Keratinocyte (primary cell): ENCODE results near the gene DUSP7. TPM values are rescaled to one million over a fixed set of nuclear protein-coding genes. Genes with fewer than 3 reads are reported as not detected.

Source experiments
- DNase-seq: peaks from one replicate; pipeline ENCODE4 v3.0.0-alpha.2; 2011; ENCODE audit warnings: low read depth, missing footprints, low spot score
- FAIRE-seq: peaks from 2 replicates; lab custom pipeline; 2011; peaks lifted over from hg19 to GRCh38; lab: Jason Lieb, UNC
- H2AFZ ChIP-seq: 2 replicates; pipeline ENCODE4 v1.6.0; 2012; ENCODE audit warnings: low read length, control low read depth, inconsistent platforms; ENCODE audit not compliant: control insufficient read depth
- H3K27ac ChIP-seq: 2 replicates; pipeline ENCODE4 v1.5.1; 2011; ENCODE audit warnings: low read length; ENCODE audit not compliant: control insufficient read depth, insufficient read depth
- H3K27me3 ChIP-seq: 3 replicates; pipeline ENCODE4 v1.6.0; 2011; ENCODE audit warnings: low read length; ENCODE audit not compliant: control insufficient read depth, insufficient read depth; ENCODE audit errors: extremely low read depth
- H3K36me3 ChIP-seq, 2 experiments: 2 replicates in 1 of 2; 3 replicates in 1 of 2; pipeline ENCODE4 v1.5.1; 2011; ENCODE audit warnings: low read length in 2 of 2, mild to moderate bottlenecking in 1 of 2; ENCODE audit not compliant: control insufficient read depth in 2 of 2, insufficient read depth in 2 of 2; ENCODE audit errors: extremely low read depth in 1 of 2
- H3K4me1 ChIP-seq: 3 replicates; pipeline ENCODE4 v1.5.1; 2011; ENCODE audit warnings: low read length; ENCODE audit not compliant: control insufficient read depth, insufficient read depth; ENCODE audit errors: extremely low read depth
- H3K4me2 ChIP-seq: 3 replicates; pipeline ENCODE4 v1.6.0; 2011; ENCODE audit warnings: low read depth, low read length; ENCODE audit not compliant: control insufficient read depth, insufficient read depth; ENCODE audit errors: extremely low read depth
- H3K4me3 ChIP-seq, 3 experiments: fragments of 200-600 bp in 1 of 3; sonication (generic) in 1 of 3; 2 replicates in 2 of 3; 3 replicates in 1 of 3; pipeline ENCODE4 v1.5.1; 2011 to 2016; ENCODE audit warnings: low read length in 3 of 3, mild to moderate bottlenecking in 3 of 3, control low read depth in 2 of 3, inconsistent platforms in 1 of 3, low read depth in 1 of 3, mixed read lengths in 1 of 3, mixed run types in 1 of 3, moderate library complexity in 1 of 3; ENCODE audit not compliant: control insufficient read depth in 2 of 3, insufficient read depth in 2 of 3; ENCODE audit errors: extremely low read depth in 1 of 3
- H3K79me2 ChIP-seq: 2 replicates; pipeline ENCODE4 v1.6.0; 2012; ENCODE audit warnings: low read length; ENCODE audit not compliant: control insufficient read depth, insufficient read depth
- H3K9ac ChIP-seq: 3 replicates; pipeline ENCODE4 v1.6.0; 2011; ENCODE audit warnings: low read length; ENCODE audit not compliant: control insufficient read depth, insufficient read depth; ENCODE audit errors: extremely low read depth
- H3K9me1 ChIP-seq: 3 replicates; pipeline ENCODE4 v1.6.0; 2011; ENCODE audit warnings: low read length; ENCODE audit not compliant: control insufficient read depth, insufficient read depth; ENCODE audit errors: extremely low read depth
- H3K9me3 ChIP-seq: 2 replicates; pipeline ENCODE4 v1.5.1; 2012; ENCODE audit warnings: low read depth, low read length; ENCODE audit not compliant: control insufficient read depth
- H4K20me1 ChIP-seq: 3 replicates; pipeline ENCODE4 v1.6.0; 2011; ENCODE audit warnings: low read length; ENCODE audit not compliant: control insufficient read depth, insufficient read depth; ENCODE audit errors: extremely low read depth
- EZH2 ChIP-seq: IDR thresholded peaks from one replicate; pipeline ENCODE4 v1.6.1; 2012; ENCODE audit warnings: inconsistent platforms, mild to moderate bottlenecking, low read length, moderate library complexity
- dilution Hi-C: fragments of 300-500 bp; cut with MboI; formaldehyde crosslinking; loops from one replicate; pipeline ENCODE4 v1.7.0; 2020; ENCODE audit warnings: low sequenced_read_pairs; ENCODE audit not compliant: extremely low pct_ligation_motif_present
- polyA plus RNA-seq, 5 experiments: library from polyadenylated mRNA; depleted of rRNA in 3 of 5; stranded (reverse) in 3 of 5; stranded (forward) in 1 of 5; unstranded in 1 of 5; fragments of >200 nt; gene quantifications; 1 replicate in 1 of 5; 2 replicates in 3 of 5; 3 replicates in 1 of 5; pipeline versions ENCODE4 v1.2.1 to v1.2.3, GENCODE V29; 2011 to 2012; ENCODE audit warnings: missing spikeins in 2 of 5, low read depth in 1 of 5, low replicate concordance in 1 of 5
- TF ChIP-seq, protein P1 (sequence below), 3 experiments: IDR thresholded peaks in 1 of 3; conservative IDR thresholded peaks in 1 of 3; optimal IDR thresholded peaks in 1 of 3; 2 replicates in 2 of 3; 3 replicates in 1 of 3; pipeline versions ENCODE3 to v1.5.1; 2011; ENCODE audit warnings: low read length in 3 of 3, mild to moderate bottlenecking in 3 of 3, moderate library complexity in 2 of 3, control low read depth in 1 of 3, inconsistent platforms in 1 of 3; ENCODE audit not compliant: insufficient read depth in 2 of 3; ENCODE audit errors: extremely low read depth in 1 of 3

DUSP7 gene
- polyA plus RNA-seq, 1 donor (not counting 4 experiments of a cell fraction or from before 2014, with no cell fraction given): 103 TPM

DNA sequence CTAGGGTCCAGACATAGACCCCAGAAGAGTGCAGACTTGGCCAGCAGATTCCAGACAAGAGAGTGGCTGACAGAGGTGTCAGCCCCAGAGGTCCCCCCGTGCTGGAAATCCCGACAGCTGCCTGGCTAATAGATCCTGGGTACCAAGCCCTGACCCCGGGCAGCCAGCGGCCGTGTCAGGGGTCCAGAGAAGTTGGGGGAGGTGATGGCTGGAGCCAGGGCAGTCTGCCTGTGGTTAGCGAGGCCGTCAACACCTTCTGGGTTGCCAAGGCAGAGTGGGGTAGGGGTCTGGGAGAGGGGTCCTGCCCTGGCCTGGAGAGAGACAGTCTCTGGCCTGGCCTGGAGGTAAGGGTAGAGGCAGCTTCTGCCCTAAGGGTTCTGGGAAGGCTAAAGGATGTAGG is 35.6 kb downstream of the DUSP7 start:
- no peaks in the 10 kb centered on the region for H4K20me1 ChIP-seq
- TF ChIP-seq, protein P1, sequence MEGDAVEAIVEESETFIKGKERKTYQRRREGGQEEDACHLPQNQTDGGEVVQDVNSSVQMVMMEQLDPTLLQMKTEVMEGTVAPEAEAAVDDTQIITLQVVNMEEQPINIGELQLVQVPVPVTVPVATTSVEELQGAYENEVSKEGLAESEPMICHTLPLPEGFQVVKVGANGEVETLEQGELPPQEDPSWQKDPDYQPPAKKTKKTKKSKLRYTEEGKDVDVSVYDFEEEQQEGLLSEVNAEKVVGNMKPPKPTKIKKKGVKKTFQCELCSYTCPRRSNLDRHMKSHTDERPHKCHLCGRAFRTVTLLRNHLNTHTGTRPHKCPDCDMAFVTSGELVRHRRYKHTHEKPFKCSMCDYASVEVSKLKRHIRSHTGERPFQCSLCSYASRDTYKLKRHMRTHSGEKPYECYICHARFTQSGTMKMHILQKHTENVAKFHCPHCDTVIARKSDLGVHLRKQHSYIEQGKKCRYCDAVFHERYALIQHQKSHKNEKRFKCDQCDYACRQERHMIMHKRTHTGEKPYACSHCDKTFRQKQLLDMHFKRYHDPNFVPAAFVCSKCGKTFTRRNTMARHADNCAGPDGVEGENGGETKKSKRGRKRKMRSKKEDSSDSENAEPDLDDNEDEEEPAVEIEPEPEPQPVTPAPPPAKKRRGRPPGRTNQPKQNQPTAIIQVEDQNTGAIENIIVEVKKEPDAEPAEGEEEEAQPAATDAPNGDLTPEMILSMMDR (optimal IDR thresholded peaks at IDR 0.05 in 1 of 3, IDR thresholded peaks at IDR 0.05 in 1 of 3, conservative IDR thresholded peaks at IDR 0.05 in 1 of 3; ENCODE audit: extremely low read depth in 1 of 3, insufficient read depth in 2 of 3, low read length in 3 of 3): no peak
- H3K9me3 ChIP-seq: no peaks in the 10 kb centered on the region
- no peaks in the 10 kb centered on the region for H3K36me3 ChIP-seq
- H3K27ac ChIP-seq: no peak overlapping the region
- no peak overlapping the region for H3K4me2 ChIP-seq
- dilution Hi-C loops: no loop called here
- no peak overlapping the region for H3K9ac ChIP-seq
- FAIRE-seq: no peak
- no peaks in the 10 kb centered on the region for H3K27me3 ChIP-seq
- H3K79me2 ChIP-seq: no peaks in the 10 kb centered on the region
- no peaks in the 10 kb centered on the region for H3K4me1 ChIP-seq
- no peaks in the 10 kb centered on the region for H3K9me1 ChIP-seq
- no peak for DNase-seq
- H3K4me3 ChIP-seq: no peak overlapping the region
- no peak overlapping the region for H2AFZ ChIP-seq

DNA sequence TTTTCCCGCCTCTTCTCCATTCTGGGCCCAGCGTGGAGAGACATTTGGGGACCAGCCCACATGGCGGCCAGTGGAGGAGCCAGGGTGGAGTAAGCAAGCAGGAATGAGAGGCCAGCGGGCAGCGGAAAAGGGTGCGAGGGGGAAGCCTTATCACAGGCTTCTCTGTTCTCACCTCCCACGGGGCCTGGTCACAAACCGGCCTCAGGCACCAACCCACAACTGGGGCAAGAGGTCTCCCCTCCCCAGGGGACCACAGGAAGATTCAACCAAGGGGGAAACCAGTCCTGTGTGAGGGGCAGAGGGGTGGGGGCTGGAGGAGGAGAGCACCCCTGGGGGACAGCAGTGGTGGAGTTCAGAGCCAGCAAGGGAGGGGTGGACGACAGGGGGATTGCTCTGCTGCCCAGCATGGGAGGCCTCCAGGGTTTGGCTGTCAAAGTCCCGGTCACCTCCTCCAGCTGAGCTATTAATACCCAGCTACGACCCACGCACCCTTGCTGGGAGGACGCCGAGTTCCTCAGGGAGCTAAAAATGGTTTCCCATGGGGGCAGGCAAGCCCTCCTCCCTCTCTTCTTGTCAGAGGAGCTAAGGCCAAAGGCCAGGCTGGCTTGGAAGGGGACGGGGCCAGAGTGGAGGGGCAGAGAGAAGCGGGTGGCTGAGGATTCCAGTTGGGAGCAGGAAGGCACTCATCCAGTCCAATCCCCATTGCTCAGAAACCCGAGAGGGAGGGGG is 36.9 kb downstream of the DUSP7 start:
- no peaks in the 10 kb centered on the region for H3K4me1 ChIP-seq
- H3K9me1 ChIP-seq: no peaks in the 10 kb centered on the region
- no peak overlapping the region for H3K9ac ChIP-seq
- H3K9me3 ChIP-seq: no peaks in the 10 kb centered on the region
- no peak for FAIRE-seq
- TF ChIP-seq, protein P1 (optimal IDR thresholded peaks at IDR 0.05 in 1 of 3, IDR thresholded peaks at IDR 0.05 in 1 of 3, conservative IDR thresholded peaks at IDR 0.05 in 1 of 3; ENCODE audit: extremely low read depth in 1 of 3, insufficient read depth in 2 of 3, low read length in 3 of 3): no peak
- TF ChIP-seq EZH2: no peak
- no peak overlapping the region for H3K27ac ChIP-seq
- dilution Hi-C loops: no loop called here
- H3K27me3 ChIP-seq: no peaks in the 10 kb centered on the region
- H3K4me2 ChIP-seq: no peak overlapping the region
- no peak for DNase-seq
- H3K36me3 ChIP-seq: no peaks in the 10 kb centered on the region
- no peak overlapping the region for H2AFZ ChIP-seq
- no peaks in the 10 kb centered on the region for H4K20me1 ChIP-seq
- no peaks in the 10 kb centered on the region for H3K79me2 ChIP-seq
- H3K4me3 ChIP-seq: no peak overlapping the region
